HTERT RPE-1 (cell line): ENCODE results near the gene UBE2L3.
"Not testable (repeated sequence)": the region's sequence is repeated elsewhere in the genome, so short reads cannot be mapped to it uniquely, and the experiment has no call there.

ENCODE experiments used
- in situ Hi-C: fragments of 300-500 bp; cut with MboI; formaldehyde crosslinking; loops from 4 replicates; pipeline ENCODE4 v1.14.3; 2020; ENCODE audit warnings: low sequenced_read_pairs

The UBE2L3 gene

DNA sequence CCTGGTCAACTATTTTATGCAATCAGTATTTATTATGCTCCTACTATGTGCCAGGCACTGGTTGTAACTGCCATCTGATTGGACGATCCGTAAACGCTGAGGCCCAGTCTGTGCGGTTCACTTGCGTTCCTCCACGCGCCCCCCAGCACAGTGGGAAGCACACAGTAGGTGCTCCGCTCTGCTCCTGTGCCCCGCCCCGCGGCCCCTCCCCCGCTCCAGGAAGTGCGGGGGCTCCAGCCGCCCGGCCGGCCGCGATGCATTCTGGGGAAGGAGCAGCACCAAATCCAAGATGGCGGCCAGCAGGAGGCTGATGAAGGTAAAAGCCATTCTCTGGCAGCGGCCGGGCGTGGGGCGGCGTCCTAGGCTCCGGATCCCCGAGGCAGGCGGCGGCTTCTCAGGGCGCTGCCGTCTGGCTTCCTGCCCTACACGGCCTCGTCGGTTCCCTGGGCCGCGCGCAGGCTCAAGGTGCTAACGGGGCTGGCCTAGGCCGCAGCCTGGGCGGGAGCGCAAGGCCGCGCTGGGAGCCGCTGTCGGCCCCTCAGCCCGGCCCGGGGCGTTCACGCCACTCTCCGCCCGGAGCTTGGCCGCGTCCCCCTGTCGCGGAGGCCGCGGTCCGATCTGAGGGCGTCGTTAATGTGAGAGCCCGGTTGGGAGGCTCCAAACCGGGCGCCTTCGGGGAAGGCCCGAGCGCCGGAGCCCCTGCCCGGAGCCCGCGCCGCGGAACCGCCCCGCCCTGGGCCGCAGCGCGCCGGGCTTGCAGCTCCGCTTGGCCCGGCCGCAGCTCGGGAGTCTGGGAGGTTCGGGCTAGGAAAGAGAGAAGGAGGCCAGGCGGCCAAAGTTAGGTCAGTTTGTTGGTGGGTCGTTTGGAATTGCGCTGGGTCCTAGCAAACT, at the start of gene UBE2L3:
TSS of gene UBE2L3 (plus strand) at position 259 of the 891 bp plus-strand sequence. CDS start at position 290, 31 bp downstream.
- in situ Hi-C loops = no loop called here

DNA sequence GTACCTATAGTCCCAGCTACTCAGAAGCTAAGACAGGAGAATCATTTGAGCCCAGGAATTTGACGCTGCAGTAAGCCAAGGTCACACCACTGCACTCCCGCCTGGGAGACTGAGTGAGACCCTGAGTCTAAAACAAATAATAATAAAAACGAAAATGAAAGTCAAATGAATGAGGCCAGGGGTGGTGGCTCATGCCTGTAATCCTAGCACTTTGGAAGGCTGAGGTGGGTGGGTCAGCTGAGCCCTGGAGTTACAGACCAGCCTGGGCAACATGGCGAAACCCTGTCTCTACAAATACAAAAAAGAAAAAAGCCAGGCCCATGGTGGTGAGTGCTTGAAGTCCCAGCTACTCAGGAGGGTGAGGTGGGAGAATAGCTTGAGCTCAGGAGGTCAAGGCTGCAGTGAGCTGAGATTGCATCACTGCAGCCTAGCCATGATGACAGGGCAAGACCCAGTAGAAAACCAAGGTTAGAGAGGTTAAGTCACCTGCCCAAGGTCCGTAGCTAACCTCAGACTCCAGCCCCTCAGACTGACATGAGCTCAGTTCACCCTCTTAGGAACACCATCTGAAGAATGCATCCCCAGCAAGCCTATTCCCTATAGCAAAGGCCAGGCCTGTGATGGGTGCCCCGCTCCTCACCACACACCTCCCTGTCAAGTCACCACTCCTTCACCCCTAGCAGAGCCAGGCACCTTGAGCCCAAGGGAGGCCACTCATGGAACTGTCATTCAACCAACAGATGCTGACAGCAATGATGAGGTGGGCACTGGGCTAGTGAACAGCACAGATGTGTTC, 40.6 kb upstream of the UBE2L3 start:
- in situ Hi-C loops = not testable (repeated sequence)

DNA sequence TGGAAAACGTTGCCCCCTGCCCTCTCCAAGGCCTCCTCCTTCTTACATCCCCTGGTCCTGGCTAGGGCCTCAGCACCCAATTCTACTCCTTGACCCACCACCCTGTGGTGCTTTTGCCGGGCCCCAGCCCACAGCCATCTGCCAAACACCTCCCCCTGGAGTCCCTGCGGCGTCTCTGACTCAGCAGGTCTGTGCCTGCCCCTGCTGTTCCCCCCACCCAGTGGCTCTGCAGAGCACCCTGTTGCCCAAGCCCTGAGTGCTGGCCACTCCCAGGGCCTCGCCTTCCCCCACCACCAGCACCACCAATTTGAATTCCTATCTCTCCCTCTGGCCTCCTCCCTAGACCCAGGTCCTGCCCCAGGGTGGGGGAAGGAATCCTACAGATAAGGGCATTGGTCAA, 36.0 kb upstream of the UBE2L3 start:
- in situ Hi-C loops = not testable (repeated sequence)

DNA sequence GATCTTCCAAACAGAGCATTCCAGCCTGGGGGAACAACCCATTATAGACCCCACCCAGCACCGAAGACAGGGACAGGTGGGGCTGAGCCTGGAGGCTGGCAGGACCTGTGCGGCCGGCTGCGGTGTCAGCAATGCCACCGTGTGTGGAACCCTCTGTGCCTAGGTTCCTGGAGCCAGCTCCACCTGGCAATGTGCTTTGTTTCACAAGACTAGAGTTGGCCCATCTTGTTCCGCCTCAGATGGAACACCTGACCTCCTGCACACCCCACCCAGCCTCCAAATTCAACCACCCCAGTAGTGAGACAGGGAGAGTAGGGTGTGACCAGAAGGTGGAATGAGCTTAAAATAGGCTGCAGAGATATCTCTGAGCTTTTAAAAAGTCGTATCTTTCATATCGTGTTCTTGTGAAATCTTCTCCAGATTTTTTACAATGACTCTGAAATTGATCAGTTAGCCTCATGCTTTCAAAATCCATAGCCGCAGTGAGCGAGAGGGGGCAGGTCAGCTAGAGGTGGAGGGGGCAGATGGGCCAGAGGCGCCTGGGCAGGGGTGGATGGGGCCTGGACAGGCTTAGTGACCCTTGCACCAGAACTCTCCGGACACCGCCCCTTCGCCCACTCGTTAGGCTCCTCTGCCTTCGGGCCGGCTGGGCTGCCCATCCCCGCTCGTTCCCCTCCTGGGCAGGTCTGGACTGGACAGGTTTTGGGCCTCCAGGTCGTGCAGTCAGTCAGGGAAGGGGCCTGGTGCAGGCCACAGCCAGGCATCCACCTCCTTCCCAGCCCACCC, 34.5 kb upstream of the UBE2L3 start:
- in situ Hi-C loops = not testable (repeated sequence)

DNA sequence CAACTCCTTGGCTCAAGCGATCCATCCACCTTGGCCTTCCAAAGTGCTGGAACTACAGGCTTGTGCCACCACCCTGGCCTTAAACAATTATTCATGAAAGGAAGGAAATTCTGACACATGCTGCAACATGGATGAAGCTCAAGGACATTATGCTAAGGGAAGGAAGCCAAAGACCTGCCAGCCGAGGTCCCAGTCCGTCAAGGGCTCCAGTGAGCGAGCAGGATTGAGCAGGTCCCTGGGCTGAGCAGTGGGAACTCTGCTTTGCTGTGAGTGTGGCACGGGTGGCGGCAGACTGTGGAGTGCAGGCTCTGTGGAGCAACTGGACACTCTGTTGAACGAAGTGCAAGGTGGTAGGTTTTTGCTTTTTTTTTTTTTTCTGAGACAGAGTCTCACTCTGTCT, 27.7 kb upstream of the UBE2L3 start:
- in situ Hi-C loops = not testable (repeated sequence)

DNA sequence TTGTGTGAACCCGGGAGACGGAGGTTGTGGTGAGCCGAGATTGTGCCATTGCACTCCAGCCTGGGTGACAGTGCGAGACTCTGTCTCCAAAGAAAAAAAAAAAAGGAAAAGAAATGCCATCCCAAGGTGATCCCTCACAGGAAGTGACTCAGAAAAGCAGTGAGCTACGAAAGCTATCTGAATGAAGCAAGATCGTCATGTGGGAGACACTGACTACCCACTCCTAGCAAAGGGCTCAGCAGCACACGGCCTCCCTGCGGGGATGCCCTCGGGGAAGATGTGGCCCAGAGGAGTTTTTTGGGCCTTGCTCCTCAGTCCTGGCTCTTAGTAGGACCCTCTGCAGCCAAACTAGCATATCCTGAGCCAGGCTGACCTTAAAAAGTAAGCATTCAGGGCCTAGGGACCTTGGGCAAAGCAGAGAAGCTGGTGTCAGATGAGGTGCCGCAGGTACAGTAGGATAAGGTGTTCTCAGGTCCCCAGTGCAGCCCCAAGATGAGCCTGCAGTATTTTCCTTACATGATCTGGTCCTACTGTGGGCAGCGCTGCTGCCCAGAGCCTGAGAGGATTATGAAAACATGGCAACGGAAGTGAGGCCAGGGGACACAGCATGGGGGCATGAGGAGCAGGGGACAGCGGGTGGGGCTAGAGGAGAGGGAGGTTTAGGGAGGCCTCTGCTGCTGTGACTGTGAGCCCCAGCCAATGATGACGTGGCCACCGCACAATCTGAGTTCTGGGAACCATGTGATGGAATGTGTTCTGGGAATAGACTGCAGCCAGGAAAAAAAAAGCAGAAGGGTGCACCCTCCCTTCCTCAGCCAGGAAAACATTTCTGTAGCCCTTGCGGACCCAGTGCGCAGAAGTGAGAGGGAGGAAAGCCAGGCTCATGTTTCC, 22.8 kb upstream of the UBE2L3 start:
- in situ Hi-C loops = not testable (repeated sequence)

DNA sequence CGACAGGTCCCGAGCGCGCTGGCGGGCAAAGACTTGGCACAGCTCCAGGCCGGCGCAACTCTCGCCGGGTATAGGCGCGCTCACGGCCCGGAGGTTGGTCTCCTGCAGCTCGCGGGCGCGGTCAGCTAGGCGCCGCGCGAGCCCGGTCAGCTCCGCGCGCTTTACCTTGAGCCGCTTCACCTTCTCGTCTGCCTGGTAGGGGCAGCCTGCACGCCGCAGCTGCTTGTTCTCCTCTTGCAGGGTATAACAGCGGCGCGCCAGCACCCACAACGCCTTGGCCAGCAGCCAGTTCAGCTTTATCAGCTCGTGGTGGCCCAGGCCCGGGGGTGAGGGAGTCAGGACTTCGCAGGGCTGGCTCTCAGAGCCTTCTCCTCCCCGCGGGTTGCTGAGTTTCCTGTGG, 18.0 kb upstream of the UBE2L3 start:
- in situ Hi-C loops = not testable (repeated sequence)

DNA sequence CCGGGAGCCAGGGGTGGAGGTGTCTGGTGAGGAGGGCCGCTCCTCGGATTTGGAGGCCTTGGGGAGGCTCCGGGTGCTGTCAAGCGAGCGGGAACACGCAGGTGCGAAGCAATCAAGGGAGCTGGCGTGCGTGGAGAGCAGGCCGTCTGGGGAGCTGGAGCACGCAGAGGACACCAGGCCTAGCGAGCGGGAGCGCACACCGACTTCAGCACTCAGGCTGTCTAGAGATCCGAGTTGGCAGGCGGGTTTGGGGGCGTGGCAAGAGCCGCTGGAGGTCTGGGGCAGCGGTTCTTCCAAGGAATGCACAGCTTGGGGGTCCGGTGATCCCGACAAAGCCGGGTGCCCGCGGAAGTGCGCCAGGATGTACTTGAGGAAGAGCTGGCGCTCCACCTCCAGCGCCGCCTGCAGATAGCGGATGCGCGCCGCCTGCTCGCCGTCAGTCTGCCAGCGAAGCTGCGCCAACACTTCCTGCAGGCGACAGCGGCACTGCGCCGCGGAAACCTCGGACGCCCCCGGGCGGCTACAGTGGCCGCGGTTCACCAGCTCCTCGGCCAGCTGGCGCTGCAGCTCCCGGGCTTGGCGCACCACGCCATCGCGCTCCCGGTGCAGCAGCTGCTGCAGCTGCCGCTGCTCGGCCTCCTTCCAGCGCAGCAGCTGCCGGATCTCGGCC, 17.4 kb upstream of the UBE2L3 start:
- in situ Hi-C loops = not testable (repeated sequence)

DNA sequence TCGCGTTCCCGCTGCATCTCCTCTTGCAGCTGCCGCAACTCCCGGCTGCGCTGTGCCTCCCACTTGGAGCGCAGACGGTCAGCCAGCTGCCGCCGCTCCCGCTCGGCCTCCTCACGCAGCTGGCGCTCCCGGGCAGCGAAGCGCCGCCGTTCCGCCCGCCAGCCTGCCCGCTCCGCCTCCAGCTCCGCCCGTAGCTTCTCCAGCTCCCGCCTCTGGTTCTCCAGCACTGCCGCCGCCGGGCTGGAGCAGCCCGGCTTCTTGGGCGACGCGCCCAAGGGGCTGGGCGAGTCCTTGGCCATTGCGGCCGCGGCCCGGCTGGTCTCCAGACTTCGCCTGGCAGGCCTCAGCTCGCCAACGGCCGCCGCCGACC, 16.9 kb upstream of the UBE2L3 start:
- in situ Hi-C loops = not testable (repeated sequence)

DNA sequence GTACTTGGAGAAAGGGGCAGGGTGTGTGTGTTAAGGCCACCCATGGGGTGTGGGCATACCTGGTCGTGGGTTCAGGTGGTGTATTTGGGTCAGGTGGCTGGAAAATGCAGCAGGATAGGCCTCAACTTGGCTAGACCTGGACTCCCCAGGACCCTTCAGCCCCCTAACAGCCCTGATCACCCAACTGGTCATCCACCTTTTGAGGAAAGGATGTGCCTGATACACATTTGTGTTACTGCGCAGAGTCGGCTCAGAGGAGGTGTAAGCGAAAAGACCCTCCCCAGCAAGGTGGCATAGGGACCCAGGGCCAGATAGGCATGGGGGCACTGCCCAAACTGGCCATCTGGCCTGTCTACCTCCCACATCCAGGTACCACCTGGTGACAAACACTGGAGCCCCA, 16.2 kb upstream of the UBE2L3 start, which contains the start of gene RIMBP3C:
TSS of gene RIMBP3C (minus strand) at position 101 of the 400 bp plus-strand sequence. CDS start 485 bp downstream, outside the sequence.
- in situ Hi-C loops = not testable (repeated sequence)

DNA sequence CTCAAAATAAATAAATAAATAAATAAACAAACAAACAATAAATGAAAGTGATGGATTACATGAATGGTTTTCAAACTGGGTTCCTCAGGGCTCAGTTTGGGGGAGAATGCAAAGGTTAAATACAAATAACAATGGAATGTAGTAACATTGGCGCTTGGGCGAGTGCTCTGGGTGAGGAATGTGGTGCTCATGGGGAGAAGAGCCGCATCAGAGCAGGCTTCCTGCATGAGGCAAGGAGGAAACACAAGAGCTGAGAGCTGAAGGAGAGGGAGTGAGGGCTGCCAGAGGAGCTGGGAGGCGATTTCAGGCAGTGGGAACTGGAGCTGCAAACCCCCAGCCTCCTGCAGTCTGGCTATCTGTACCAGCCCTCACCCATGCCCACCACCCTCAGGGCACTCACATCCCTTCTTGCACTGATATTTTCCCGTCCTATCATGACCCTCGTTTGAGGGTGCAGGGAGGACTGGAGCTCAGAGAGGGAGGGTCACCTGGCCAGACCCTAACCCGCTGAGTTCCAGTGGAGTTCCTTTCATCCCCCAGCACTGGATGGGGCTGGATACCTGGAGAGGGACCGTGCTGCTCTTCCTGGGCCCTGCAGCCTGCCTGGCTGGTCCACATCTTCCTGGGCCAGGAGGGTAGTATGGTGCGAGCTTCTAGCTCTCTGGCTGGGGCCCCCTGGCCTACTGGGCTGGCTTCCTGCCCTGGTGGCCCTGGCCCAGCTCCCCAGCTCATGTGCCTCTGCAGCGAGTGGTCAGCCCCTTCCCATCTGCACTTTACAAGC, 8.0 kb upstream of the UBE2L3 start:
- in situ Hi-C loops = not testable (repeated sequence)

DNA sequence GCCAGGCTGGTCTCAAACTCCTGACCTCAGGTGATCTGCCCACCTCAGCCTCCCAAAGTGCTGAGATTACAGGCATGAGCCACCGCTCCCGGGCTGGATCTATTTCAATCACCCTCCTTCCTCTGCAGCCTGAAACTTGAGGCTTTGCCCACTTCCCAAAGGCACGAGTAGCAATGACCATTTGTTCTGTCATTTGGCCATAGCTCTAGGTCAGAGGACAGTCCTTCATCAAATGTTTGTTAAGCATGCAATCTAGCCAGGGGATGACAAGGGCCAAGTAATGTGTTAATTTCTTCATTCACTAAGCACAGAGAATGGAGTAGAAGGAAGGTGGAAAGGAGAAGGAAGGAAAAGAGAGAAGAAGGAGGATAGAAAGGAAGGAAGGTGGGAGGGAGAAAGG, 6.9 kb upstream of the UBE2L3 start:
- in situ Hi-C loops = not testable (repeated sequence)

DNA sequence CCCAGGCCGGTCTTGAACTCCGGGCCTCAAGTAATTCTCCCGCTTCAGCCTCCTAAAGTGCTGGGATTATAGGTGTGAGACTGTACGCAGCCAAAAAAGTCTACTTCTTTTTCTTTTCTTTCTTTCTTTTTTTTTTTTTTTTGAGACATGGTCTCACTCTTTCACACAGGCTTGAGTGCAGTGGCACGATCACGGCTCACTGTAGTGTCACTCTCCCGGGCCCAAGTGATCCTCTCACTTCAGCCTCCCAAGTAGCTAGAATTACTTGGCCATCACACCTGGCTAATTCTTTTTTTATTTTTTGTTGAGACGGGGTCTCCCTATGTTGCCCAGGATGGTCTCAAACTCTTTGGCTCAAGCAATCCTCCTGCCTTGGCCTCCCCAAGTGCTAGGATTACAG, 3.6 kb upstream of the UBE2L3 start:
- in situ Hi-C loops = no loop called here

DNA sequence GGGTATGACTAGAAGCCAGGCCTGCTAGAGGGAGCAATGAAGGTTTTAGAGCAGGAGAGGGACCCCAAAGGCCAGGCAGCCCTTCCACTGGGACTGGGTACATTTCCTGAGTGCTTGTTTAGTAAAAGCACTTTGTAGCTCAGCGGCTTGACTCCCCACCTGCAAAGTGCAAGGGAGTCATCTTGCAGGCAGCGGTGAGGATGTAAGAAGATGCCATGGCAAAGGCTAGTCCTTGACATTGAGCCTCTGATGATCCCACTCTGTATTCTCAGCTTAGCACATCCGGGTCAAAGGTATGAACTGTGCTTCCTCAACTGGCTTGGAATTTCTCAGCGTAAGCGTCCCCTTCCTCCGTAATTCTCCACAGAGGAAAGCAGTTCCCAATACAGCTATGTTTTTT, 3.1 kb upstream of the UBE2L3 start:
- in situ Hi-C loops = no loop called here

DNA sequence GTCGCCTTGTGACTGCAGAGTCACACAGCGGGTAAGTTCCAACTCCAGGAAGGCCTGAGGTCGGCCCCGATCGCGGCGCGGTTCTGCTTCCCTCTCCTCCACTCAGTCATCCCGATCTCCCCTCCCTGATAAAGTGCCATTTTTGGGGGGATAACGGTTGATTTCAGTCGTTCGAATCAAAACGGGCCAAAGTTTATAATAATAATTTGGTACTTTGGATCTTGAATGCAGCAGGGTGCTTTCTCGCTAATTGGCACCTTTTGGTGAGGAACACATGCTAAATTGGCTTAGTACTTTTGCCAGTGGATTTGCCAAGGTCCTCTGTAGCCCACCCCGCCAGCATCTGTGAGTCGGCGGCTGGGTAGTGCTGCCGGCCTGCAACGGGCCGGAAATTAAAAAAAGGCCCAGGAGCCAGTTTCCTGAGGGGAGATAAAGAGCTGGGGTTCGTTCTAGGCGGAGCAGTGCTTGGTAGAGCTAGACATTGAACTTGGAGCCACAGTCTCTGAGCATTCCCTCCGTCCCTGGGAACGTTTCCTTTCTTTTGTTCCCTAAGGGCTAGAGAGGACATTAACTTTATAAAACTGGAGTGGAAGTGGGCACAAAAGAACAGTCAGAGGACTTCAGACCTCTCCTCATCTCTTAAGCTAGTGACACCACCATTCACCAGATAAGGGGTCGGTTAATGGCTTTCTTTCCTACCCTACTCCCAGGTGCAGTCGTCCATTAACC, 997 bp downstream of the UBE2L3 start:
- in situ Hi-C loops = no loop called here

DNA sequence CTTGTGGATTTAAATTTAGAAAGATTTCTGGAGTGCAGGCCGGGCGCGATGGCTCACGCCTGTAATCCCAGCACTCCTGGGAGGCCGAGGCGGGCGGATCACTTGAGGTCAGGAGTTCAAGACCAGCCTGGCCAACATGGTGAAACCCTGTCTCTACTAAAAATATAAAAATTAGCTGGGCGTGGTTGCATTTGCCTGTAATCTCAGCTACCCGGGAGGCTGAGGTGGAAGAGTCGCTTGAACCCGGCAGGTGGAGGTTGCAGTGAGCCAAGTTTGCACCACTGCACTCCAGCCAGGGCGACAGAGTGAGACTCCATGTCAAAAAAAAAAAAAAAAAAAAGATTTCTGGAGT, 1.5 kb downstream of the UBE2L3 start:
- in situ Hi-C loops = not testable (repeated sequence)

DNA sequence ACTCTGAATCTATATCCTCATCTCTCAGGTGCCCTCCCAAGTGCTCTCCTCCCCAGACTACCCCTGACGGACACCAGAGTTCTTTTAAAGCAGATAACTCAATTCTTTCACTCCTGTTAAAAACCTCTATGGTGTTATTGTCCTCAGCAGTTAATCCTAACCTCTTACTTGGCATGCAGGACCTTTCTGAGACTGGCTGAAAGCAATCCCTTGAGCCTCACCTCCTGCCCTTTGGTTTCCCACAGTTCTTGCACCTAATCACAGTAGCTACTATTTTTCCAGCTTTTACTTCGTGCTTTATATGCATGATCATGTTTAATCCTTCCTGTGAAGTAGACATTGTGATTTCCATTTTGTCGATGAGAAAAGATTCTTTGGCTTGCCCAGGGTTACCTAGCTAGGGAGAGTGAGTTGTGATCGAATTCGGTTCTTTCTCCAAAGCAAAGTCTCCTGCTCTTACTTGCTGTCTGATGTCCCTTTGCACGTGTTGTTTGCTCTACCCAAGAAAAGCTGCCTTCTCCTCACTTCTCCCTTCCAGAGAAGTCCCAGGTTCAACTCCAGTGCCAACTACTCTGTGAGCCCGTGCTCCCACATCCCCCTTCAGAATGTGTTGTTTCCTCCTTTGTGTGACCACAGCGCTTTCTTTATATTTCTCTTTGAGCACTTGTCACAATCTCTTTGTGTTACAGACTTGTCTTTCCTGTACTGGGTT, 2.1 kb downstream of the UBE2L3 start:
- in situ Hi-C loops = no loop called here

DNA sequence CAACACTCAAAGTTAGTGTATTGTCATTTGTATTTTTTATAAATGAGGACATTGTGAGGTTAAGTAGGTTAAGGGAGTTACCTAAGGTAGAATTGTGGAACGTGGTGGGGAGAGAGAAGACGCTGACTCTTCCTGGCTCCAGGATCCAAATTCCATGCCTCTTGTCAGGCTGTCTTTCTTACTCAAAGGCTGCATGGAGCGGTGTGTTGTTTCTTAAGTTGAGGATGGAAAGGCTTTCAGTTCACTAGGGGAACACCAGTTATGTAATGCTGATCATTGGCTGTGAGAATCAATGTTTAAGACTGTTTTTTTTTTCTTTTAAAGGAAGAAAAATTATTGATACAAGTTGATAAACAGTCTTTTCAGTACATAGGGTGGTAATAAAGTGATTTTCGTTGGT, 2.9 kb downstream of the UBE2L3 start:
- in situ Hi-C loops = no loop called here
